CD4-positive, alpha-beta T cell treated with Interleukin-15 for 1 hour (primary cell): ENCODE results near the gene PLOD1.

ENCODE experiments used
- DNase-seq: peaks from one replicate; pipeline ENCODE4 v3.0.0-alpha.2; 2020

Gene PLOD1

GRCh38 chr1:12009318-12009947 is 74.9 kb downstream of the PLOD1 start:
- no peak for DNase-seq

DNA sequence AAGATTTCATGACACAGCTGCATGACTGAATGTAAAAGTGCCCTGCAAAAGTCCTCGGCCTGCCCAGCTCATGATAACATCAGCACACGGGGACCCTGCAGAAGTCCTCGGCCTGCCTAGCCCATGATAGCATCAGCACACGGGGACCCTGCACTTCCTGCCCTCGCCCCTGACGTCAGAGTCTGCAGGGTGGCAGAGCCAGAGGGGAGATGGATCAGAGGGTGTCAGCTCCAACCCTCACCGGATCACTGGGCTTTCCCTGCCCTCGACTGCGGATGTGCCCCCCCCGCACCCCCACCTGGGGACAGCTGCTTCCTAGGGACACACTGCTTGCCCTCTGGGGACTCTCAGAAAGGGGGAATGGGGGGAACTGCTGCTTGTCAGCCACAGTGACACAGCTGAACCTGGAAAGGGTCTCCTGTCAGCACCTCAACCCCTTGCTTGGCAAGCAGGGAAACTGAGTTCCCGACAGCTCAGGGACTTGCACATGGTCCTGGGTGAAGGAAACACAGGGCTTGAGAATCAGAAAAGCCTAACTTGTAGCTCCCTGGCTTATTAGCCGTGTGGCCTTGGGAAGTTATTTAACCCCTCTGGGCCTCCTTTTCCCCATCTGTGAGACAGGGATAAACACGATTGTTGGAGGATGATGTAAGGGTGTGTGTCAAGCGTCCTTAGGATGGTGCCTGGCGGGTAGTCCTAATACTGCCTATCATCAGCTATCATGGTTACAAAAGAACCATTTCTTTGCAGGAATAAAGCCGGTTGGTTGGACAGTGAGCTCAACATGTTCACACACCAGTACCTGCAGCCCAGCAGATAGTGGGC is 76.4 kb downstream of the PLOD1 start:
- no peak for DNase-seq

DNA sequence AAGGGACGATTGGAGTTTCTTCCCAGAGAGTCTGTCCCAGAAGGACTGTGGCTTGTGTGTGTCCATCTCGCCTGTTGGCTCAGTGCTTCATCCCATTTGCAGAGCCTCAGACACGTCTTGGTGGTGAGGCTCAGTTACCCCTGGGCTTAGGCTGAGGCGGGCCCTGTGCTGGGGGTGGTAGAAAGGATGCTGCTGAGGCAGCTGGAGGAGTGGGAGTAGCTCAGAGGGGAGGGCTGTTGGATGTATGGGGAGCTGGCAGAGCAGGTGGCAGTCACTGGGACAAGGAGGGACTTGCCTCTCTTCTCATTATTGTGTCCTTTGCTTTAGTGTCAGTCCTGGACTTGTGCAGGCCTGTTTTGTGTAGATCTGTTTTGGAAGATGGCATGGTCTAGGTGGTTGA is 77.5 kb downstream of the PLOD1 start:
- no peak for DNase-seq

- DNase-seq, result no peak
Measured at GRCh38 chr1:12012560-12013316, 78.2 kb downstream of the PLOD1 start.

- DNase-seq, result no peak
Measured at GRCh38 chr1:12014141-12014991, 79.8 kb downstream of the PLOD1 start.

DNA sequence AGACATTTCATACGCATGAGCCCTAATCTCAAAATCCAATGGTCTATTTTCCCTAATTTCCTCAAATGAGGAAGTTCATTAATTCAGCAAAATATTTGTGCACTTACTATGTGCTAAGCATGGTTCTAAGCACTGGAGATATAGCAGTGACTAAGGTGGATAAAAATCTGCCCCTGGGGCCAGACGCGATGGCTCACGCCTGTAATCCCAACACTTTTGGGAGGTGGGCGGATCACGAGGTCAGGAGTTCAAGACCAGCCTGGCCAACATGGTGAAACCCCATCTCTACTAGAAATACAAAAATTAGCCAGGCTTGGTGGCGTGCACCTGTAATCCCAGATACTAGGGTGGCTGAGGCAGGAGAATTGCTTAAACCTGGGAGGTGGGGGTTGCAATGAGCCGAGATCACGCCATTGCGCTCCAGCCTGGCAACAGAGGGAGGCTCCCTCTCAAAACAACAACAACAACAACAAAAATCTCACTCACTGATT is 80.5 kb downstream of the PLOD1 start:
- DNase-seq, result no peak

DNA sequence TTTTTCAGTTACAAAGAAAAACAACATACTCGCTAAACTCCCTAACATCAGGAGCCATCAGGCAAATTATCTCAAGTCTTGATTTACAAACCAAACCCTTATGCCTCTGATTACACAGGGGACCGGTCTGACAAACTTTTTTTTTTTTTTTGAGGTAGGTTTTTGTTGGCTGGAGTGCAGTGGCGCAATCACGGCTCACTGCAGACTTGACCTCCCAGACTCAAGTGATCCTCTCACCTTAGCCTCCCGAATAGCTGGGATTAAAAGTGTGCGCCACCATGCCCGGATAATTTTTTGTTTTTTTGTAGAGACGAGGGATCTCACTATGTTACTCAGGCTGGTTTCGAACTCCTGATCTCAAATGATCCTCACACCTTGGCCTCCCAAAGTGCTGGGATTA is 81.0 kb downstream of the PLOD1 start:
- DNase-seq, result no peak

GRCh38 chr1:12016182-12016581 is 81.7 kb downstream of the PLOD1 start:
- no peak for DNase-seq

GRCh38 chr1:12019858-12020509 is 85.5 kb downstream of the PLOD1 start:
- no peak for DNase-seq

DNA sequence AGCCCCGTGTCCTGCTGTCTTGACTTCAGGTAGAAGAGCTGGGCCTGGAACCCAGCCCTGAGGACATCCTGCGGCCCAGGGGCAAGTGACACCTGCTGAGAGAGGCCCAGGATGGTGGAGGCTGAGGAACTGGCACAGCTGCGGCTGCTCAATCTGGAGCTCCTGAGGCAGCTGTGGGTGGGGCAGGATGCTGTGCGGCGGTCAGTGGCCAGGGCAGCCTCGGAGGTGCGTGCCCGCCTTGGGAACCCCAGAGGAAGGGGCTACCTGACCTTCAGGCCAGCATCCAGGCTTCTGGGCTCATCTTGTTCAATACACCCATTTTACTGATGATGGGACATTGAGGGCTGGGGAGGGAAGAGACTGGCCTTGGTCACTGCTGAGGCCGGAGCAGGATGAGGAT is 87.1 kb downstream of the PLOD1 start:
- DNase-seq, result no peak

DNA sequence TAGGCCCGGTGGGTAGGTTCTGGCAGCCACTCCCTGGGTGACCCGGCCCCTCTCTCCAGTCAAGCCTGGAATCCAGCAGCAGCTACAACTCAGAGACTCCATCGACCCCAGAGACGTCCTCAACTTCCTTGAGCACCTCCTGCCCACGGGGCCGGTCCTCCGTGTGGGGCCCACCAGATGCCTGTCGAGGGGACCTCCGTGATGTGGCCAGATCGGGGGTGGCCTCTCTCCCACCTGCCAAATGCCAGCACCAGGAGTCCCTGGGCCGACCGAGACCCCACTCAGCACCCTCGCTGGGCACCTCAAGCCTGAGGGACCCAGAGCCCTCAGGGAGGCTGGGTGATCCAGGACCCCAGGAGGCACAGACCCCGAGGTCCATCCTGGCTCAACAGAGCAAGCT is 87.5 kb downstream of the PLOD1 start:
- no peak for DNase-seq
